HCT116 (cell line): ENCODE results near the gene UBE4A. TPM values are rescaled to one million over a fixed set of nuclear protein-coding genes. Genes with fewer than 3 reads are reported as not detected.

Experiments
- ATAC-seq: fragments of 200-7000 bp; cut with Tn5 transposase; 2 replicates; pipeline ENCODE4 v1.9.1; 2020; ENCODE audit warnings: mild to moderate bottlenecking, moderate library complexity
- BruUV-seq: library from RNA; stranded (reverse); fragments of 400-500 nt; replicated peaks from 2 replicates; lab custom pipeline; 2021; lab: Mats Ljungman, UMichigan
- CTCF ChIA-PET: fragments of 300-600 bp; sonication (Branson Sonifier 250); formaldehyde crosslinking; loops from one replicate; lab custom pipeline; 2021; ENCODE audit warnings: antibody characterized with exemption; lab: Charles Lee
- POLR2A ChIA-PET: fragments of 300-600, 350-600 bp; sonication (Branson Sonifier 250); formaldehyde crosslinking; loops from one replicate; lab custom pipeline; 2021; ENCODE audit warnings: antibody characterized with exemption; lab: Charles Lee
- RAD21 ChIA-PET, 2 experiments: fragments of 300-600 bp; sonication (Branson Sonifier 250); formaldehyde crosslinking; loops; one replicate each; lab custom pipeline; 2023; ENCODE audit warnings: low total read pairs in 2 of 2; ENCODE audit not compliant: uncharacterized antibody in 2 of 2, unreplicated experiment in 2 of 2, low non-redundant PET in 1 of 2; lab: Charles Lee
- DNase-seq: peaks from one replicate; pipeline ENCODE4 v3.0.0-alpha.2; 2010; ENCODE audit warnings: low read depth, low spot score
- H2AFZ ChIP-seq: fragments of 200-600 bp; shearing (Covaris generic), sonication (generic); 2 replicates; pipeline ENCODE4 v1.6.1; 2017; ENCODE audit warnings: low read depth, mixed run types, mixed read lengths, antibody characterized with exemption, low read length; ENCODE audit not compliant: poor library complexity, severe bottlenecking
- H3K27ac ChIP-seq: 2 replicates; pipeline ENCODE4 v1.5.1; 2012; ENCODE audit warnings: low read depth, low read length
- H3K27me3 ChIP-seq: fragments of 200-600 bp; sonication (generic); 2 replicates; pipeline ENCODE4 v1.6.1; 2016; ENCODE audit warnings: mixed run types, low read length, mixed read lengths; ENCODE audit not compliant: insufficient read depth
- H3K36me3 ChIP-seq, 2 experiments: fragments of 200-500 bp in 1 of 2; fragments of 200-600 bp in 1 of 2; sonication (Bioruptor generic) in 1 of 2; sonication (generic) in 1 of 2; 2 replicates each; pipeline versions ENCODE4 v1.5.1 to v1.6.1; 2014 to 2016; ENCODE audit warnings: low read length in 2 of 2, inconsistent platforms in 1 of 2, mixed read lengths in 1 of 2, mixed run types in 1 of 2; ENCODE audit not compliant: insufficient read depth in 2 of 2, control insufficient read depth in 1 of 2
- H3K4me1 ChIP-seq, 2 experiments: fragments of 200-600 bp in 1 of 2; sonication (generic) in 1 of 2; 2 replicates each; pipeline versions ENCODE4 v1.5.1 to v1.6.1; 2012 to 2017; ENCODE audit warnings: low read length in 2 of 2, inconsistent platforms in 1 of 2, mild to moderate bottlenecking in 1 of 2, mixed read lengths in 1 of 2, mixed run types in 1 of 2, moderate library complexity in 1 of 2; ENCODE audit not compliant: insufficient read depth in 2 of 2, control insufficient read depth in 1 of 2
- H3K4me2 ChIP-seq: fragments of 200-600 bp; sonication (generic); 2 replicates; pipeline ENCODE4 v1.6.1; 2017; ENCODE audit warnings: mixed run types, low read length, mixed read lengths
- H3K4me3 ChIP-seq, 2 experiments: fragments of 200-600 bp in 1 of 2; sonication (generic) in 1 of 2; replicated peaks in 1 of 2; 2 replicates each; pipeline ENCODE4 v1.5.1; 2011 to 2016; ENCODE audit warnings: low read length in 2 of 2, control low read depth in 1 of 2, low read depth in 1 of 2, mild to moderate bottlenecking in 1 of 2, mixed read lengths in 1 of 2, mixed run types in 1 of 2
- H3K79me2 ChIP-seq: fragments of 200-600 bp; sonication (generic); 2 replicates; pipeline ENCODE4 v1.6.1; 2017; ENCODE audit warnings: mild to moderate bottlenecking, mixed run types, low read length, moderate library complexity, mixed read lengths; ENCODE audit not compliant: insufficient read depth
- H3K9ac ChIP-seq: fragments of 200-600 bp; sonication (generic); 2 replicates; pipeline ENCODE4 v1.6.1; 2016; ENCODE audit warnings: low read length, mixed read lengths
- H3K9me2 ChIP-seq: fragments of 200-600 bp; sonication (generic), shearing (Covaris generic); 2 replicates; pipeline ENCODE4 v1.6.1; 2017; ENCODE audit warnings: mixed run types, mild to moderate bottlenecking, moderate library complexity; ENCODE audit not compliant: insufficient read depth
- H3K9me3 ChIP-seq, 2 experiments: fragments of 200-500 bp in 1 of 2; fragments of 200-600 bp in 1 of 2; sonication (Bioruptor generic) in 1 of 2; sonication (generic) in 1 of 2; 2 replicates each; pipeline ENCODE4 v1.6.1; 2014 to 2017; ENCODE audit warnings: low read length in 2 of 2, mixed read lengths in 2 of 2, inconsistent platforms in 1 of 2, low read depth in 1 of 2, mild to moderate bottlenecking in 1 of 2, mixed run types in 1 of 2, moderate library complexity in 1 of 2; ENCODE audit not compliant: control insufficient read depth in 1 of 2, insufficient read depth in 1 of 2
- H4K20me1 ChIP-seq: fragments of 200-600 bp; sonication (generic), shearing (Covaris generic); 2 replicates; pipeline ENCODE4 v1.6.1; 2017; ENCODE audit warnings: mixed run types, mild to moderate bottlenecking, moderate library complexity; ENCODE audit not compliant: insufficient read depth
- CEBPB ChIP-seq: IDR thresholded peaks from 2 replicates; pipeline ENCODE4 v1.6.1; 2012; ENCODE audit warnings: low read depth
- EZH2 ChIP-seq: fragments of 200-600 bp; sonication (generic); IDR thresholded peaks from 2 replicates; pipeline ENCODE4 v1.6.1; 2017; ENCODE audit warnings: antibody characterized with exemption, mixed run types
- EZH2phosphoT487 ChIP-seq: fragments of 200-600 bp; IDR thresholded peaks from 2 replicates; pipeline ENCODE4 v1.6.1; 2018; ENCODE audit warnings: antibody characterized with exemption, borderline replicate concordance
- FOSL1 ChIP-seq: IDR thresholded peaks from 2 replicates; pipeline ENCODE4 v1.6.1; 2012; ENCODE audit warnings: low read depth
- JUND ChIP-seq: IDR thresholded peaks from 2 replicates; pipeline ENCODE4 v1.6.1; 2012
- POLR2A ChIP-seq: IDR thresholded peaks from 2 replicates; pipeline ENCODE4 v1.7.0; 2011; ENCODE audit warnings: borderline replicate concordance; ENCODE audit not compliant: insufficient read depth, insufficient read length; ENCODE audit errors: extremely low read depth
- RAD21 ChIP-seq: IDR thresholded peaks from 2 replicates; pipeline ENCODE4 v1.6.1; 2012; ENCODE audit warnings: low read depth, mild to moderate bottlenecking
- SIN3A ChIP-seq: IDR thresholded peaks from 2 replicates; pipeline ENCODE4 v1.6.1; 2012; ENCODE audit warnings: low read depth
- SP1 ChIP-seq: IDR thresholded peaks from 2 replicates; pipeline ENCODE4 v1.6.1; 2012; ENCODE audit warnings: low read depth
- YY1 ChIP-seq: IDR thresholded peaks from 2 replicates; pipeline ENCODE4 v1.6.1; 2011; ENCODE audit warnings: low read length, low read depth, moderate library complexity, mild to moderate bottlenecking; ENCODE audit not compliant: insufficient replicate concordance; ENCODE audit errors: extremely low read depth
- ZFX ChIP-seq: fragments of 450-650 bp; IDR thresholded peaks from 2 replicates; pipeline ENCODE4 v1.6.1; 2017
- ZNF274 ChIP-seq: fragments of 200-500 bp; sonication (Bioruptor generic); IDR thresholded peaks from 2 replicates; pipeline ENCODE4 v1.6.1; 2014; ENCODE audit warnings: mild to moderate bottlenecking, low read depth, low read length, inconsistent platforms
- intact Hi-C: fragments of 100-400 bp; cut with micrococcal nuclease; formaldehyde crosslinking; loops from 2 replicates; pipeline ENCODE4 v1.10.0; 2022
- total RNA-seq: library from RNA; stranded (reverse); gene quantifications from one replicate; pipeline ENCODE4 v1.2.1, GENCODE V29; 2021; ENCODE audit not compliant: unreplicated experiment
- TF ChIP-seq, protein P1 (sequence below): IDR thresholded peaks from 2 replicates; pipeline ENCODE4 v1.6.1; 2012
- TF ChIP-seq, protein P2 (sequence below), 3 experiments: fragments of 200-600 bp in 1 of 3; sonication (generic) in 1 of 3; IDR thresholded peaks in 2 of 3; conservative IDR thresholded peaks in 1 of 3; 2 replicates each; pipeline ENCODE4 v1.5.1; 2012 to 2017; ENCODE audit warnings: low read depth in 2 of 3, low read length in 2 of 3, antibody characterized with exemption in 1 of 3, borderline replicate concordance in 1 of 3, control low read depth in 1 of 3, mild to moderate bottlenecking in 1 of 3, mixed read lengths in 1 of 3, mixed run types in 1 of 3, moderate library complexity in 1 of 3; ENCODE audit not compliant: insufficient read depth in 1 of 3

UBE4A gene
- total RNA-seq, 1 experiment from 2014 or later: 49.9 TPM

GRCh38 chr11:118343981-118344515 lies 15.4 kb upstream of the UBE4A start, which contains the start of gene CD3G:
Gene CD3G, plus strand, starts transcription at chr11:118344344. Its CDS starts 80 bp downstream, at chr11:118344424.
- CTCF ChIA-PET: no interaction called here
- Histone ChIP-seq H3K36me3 (no peaks in the 10 kb centered on the region), H3K79me2 (no peaks in the 10 kb centered on the region), H3K4me2 (no peak within 1 kb of the TSS), H3K4me3 (no peak within 1 kb of the TSS), H3K9ac (no peak within 1 kb of the TSS), H3K9me3 (no peaks in the 10 kb centered on the region), H3K27me3 (peaks cover 16% of the 10 kb centered on the region), H3K27ac (no peak within 1 kb of the TSS), H2AFZ (no peak within 1 kb of the TSS), H4K20me1 (no peaks in the 10 kb centered on the region), H3K4me1 (no peaks in the 10 kb centered on the region), H3K9me2 (no peaks in the 10 kb centered on the region)
- intact Hi-C loops: no loop called here
- TF ChIP-seq YY1: no peak
- TF ChIP-seq EZH2phosphoT487: no peak
- TF ChIP-seq SP1: no peak
- TF ChIP-seq, protein P1, sequence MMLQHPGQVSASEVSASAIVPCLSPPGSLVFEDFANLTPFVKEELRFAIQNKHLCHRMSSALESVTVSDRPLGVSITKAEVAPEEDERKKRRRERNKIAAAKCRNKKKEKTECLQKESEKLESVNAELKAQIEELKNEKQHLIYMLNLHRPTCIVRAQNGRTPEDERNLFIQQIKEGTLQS: no peak
- TF ChIP-seq, protein P2, sequence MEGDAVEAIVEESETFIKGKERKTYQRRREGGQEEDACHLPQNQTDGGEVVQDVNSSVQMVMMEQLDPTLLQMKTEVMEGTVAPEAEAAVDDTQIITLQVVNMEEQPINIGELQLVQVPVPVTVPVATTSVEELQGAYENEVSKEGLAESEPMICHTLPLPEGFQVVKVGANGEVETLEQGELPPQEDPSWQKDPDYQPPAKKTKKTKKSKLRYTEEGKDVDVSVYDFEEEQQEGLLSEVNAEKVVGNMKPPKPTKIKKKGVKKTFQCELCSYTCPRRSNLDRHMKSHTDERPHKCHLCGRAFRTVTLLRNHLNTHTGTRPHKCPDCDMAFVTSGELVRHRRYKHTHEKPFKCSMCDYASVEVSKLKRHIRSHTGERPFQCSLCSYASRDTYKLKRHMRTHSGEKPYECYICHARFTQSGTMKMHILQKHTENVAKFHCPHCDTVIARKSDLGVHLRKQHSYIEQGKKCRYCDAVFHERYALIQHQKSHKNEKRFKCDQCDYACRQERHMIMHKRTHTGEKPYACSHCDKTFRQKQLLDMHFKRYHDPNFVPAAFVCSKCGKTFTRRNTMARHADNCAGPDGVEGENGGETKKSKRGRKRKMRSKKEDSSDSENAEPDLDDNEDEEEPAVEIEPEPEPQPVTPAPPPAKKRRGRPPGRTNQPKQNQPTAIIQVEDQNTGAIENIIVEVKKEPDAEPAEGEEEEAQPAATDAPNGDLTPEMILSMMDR (IDR thresholded peaks at IDR 0.05 in 2 of 3, conservative IDR thresholded peaks at IDR 0.05 in 1 of 3; ENCODE audit: borderline replicate concordance in 1 of 3, insufficient read depth in 1 of 3, low read depth in 2 of 3, low read length in 2 of 3): no peak
- TF ChIP-seq ZNF274: no peak
- no peak for TF ChIP-seq FOSL1
- no peak for TF ChIP-seq POLR2A
- no peak for TF ChIP-seq EZH2
- TF ChIP-seq ZFX: no peak
- no peak for TF ChIP-seq JUND
- no peak for TF ChIP-seq CEBPB
- no peak for TF ChIP-seq RAD21
- TF ChIP-seq SIN3A: no peak
- DNase-seq (no peak), ATAC-seq (no peak; the same call in 1 of the 2 replicates)
- RAD21 ChIA-PET: no interaction called here
- POLR2A ChIA-PET: no interaction called here
- BruUV-seq: no TSS peak
